HL-60/S4 treated with phorbol 12-myristate 13-acetate at 8.2 ng/mL for 4 days and 3 days (cell line): Measurements from ENCODE around the gene AFF1.
"Not testable (repeated sequence)": the region's sequence is repeated elsewhere in the genome, so short reads cannot be mapped to it uniquely, and the experiment has no call there.

Experiments used
- in situ Hi-C: fragments of 300-500 bp; cut with MboI; formaldehyde crosslinking; loops from 2 replicates; pipeline ENCODE4 v1.15.0; 2022; ENCODE audit warnings: low sequenced_read_pairs

Gene AFF1

DNA sequence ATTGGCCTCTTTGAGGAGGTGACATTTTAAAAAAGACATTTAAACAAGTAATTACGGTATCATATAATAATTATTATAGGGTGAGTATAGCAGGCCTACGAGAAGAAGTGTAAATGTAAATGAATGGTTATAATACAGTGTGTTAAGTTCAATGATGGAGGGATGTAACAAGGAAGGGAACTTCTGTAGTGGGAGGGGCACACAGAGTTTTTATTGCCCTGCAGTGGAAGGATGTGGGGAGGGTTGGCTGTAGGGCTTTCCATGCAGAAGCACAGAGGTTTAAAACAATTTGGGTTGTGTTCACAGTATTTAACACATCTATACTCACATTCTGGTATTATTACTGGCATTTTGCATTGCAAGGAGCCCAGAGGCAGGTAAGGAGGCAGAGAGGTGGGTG, 41.1 kb downstream of the AFF1 start:
- in situ Hi-C loops: no loop called here

DNA sequence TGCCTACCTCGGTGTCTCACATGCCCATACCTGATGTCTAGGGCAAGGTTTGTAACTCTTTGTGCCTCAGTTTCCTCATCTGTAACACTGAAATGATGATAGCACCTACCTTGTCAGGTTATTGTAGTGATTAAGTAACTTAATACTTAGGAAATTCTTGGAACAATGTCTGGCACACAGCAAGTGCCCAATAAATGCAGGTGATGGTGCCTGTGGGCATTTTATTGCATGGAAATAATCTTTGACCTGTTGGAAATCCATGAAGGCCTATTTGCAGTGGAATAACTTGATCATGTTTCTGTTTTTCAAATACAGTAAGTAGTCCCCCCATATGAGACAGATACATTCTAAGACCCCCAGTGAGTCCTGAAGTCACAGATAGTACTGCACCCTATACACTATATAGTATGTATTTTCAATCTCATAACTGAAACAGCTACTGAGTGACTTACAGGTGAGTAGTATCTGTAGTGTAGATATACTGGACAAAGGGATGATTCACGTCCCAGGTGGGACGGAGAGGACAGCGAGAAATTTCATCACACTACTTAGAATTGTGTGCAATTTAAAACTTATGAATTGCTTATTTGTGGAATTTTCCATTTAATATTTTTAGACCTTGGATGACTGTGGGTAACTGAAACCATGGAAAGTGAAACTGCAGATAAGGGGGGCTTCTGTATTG, 42.1 kb downstream of the AFF1 start:
- in situ Hi-C loops: no loop called here

DNA sequence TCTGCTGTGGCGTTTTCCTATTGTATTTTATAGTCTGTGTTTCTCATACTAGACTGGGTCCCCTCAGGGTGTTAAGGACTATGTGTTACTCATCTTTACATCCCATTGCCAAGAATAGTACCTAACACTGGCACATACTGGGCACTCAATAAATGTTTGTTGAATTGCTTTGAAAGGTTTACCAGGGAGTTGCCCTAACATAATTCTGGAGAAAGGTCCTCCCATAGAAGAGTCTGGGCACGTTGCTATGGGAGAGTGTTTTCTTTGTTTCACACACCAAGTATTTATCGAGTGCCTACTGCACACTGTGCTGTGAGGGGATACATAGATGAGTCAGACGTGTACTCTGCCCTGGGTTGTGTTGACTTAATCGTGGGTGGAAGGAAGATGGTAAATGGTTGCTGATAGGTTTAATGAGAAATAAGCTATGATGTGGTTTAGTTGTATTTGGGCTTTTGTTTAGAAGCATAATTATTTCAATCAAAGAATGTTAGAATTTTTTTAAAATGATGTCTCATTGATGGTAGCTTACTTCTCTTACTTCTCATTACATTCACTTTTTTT, 42.9 kb downstream of the AFF1 start:
- in situ Hi-C loops: no loop called here

DNA sequence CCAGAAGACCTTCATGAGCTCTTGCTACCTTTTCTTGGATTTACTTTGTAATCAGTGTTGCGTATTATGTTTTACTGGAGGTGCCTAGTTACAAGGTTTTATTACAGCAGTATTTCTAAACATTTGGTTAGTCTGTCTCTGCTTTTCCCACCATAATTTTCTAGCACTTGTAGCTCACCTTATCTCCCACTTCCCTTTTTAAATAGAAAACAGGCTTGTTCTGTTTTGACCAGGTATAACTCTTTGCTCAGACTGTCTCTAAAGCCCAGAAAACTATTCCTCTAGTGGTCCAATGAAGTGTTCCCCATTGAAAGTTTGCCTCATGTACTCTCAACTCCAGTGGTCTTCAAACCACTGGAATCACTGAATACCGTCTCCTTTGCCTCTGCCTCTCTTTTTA, 43.9 kb downstream of the AFF1 start:
- in situ Hi-C loops: no loop called here

DNA sequence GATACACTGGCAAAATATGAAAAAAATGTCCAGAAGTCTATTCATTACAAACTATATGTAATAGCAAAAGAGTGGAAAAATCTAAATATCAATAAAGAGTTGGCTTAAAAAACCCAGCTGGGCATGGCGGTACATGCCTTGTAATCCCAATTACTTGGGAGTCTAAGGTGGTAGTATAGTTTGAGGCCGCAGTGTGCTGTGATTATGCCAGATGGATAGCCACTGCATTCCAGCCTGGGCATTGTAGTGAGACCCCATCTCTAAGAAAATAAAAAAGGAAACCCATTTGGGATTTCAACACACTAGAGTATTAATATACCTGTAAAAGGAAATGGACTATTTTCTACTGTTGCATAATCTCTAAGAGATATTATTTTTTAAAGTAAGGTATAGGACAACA, 45.4 kb downstream of the AFF1 start:
- in situ Hi-C loops: no loop called here

DNA sequence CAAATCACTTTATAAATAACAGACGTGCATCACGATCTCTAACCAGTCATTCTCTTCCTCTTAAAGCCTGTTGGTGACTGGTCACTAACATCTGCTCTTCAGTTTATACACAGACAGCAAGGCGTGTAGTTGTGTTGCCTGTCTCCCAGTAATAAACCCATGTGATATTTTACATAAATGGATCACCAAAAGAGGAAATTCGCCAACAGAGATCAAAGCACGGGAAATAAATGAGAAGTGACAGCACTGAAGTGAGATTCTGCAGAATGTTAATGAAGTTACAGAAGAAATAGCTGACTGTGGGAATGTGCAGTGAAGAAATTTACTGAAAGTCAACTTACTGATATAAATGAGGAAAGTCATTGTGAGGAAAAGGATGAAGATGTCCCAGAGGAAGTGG, 47.0 kb downstream of the AFF1 start:
- in situ Hi-C loops: no loop called here

DNA sequence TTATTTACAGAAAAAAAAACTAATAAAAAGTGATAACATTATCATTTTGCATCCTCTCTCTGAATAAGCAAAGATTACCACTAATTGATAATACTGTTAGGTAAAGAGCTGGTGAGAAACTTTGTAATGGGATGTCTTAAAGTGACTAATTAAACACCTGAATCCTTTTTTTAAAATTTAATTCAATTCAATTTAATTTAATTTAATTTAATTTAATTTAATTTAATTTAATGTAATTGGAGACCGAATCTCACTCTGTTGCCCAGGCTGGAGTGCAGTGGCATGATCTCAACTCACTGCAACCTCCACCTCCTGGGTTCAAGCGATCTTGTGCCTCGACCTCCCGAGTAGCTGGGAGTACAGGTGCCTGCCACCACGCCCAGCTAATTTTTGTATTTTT, 51.0 kb downstream of the AFF1 start:
- in situ Hi-C loops: not testable (repeated sequence)

DNA sequence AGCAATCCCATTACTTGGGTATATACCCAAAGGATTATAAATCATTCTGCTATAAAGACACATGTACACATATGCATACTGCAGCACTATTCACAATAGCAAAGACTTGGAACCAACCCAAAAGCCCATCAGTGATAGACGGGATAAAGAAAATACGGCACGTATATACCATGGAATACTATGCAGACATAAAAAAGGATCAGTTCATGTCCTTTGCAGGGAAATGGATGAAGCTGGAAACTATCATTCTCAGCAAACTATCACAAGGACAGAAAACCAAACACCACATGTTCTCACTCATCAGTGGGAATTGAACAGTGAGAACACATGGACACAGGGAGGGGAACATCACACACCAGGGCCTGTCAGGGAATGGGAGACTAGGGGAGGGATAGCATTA, 54.8 kb downstream of the AFF1 start:
- in situ Hi-C loops: not testable (repeated sequence)

DNA sequence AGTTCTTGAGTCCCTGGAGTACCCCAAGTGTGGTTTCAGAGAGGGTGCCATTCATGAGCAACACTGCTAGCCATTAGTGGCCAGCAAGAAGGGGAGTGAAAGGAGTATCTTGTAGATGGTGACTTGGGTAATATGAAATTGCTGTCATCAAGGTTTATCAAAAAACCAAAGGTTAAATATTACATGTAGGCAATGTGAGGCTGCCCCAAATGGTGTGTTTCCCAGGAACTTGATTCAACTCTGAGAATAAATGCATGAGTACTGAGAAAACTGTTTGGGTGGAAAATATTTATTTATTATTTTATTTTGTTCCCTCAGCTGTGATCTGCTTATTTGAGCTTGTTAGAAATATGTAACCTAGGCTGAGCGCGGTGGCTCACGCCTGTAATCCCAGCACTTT, 55.7 kb downstream of the AFF1 start:
- in situ Hi-C loops: no loop called here

DNA sequence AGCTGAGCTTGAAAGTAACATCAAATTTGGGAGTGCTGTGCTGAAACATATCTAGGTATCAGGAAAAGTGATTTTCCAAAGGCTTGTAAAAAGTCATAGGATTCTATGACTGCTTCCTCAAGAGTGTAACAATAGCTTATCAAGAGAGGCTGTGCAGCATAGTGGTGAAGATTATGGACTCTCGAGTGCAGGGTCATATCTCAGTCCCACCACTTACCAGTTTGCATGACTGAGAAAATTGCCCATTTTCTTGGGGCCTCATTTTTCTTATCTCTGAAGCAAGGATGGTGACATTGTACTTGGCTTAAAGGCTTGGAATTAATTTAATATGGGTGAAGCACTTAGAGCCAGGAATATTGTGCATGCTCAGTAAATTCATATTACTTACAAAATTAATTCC, 57.2 kb downstream of the AFF1 start:
- in situ Hi-C loops: no loop called here

DNA sequence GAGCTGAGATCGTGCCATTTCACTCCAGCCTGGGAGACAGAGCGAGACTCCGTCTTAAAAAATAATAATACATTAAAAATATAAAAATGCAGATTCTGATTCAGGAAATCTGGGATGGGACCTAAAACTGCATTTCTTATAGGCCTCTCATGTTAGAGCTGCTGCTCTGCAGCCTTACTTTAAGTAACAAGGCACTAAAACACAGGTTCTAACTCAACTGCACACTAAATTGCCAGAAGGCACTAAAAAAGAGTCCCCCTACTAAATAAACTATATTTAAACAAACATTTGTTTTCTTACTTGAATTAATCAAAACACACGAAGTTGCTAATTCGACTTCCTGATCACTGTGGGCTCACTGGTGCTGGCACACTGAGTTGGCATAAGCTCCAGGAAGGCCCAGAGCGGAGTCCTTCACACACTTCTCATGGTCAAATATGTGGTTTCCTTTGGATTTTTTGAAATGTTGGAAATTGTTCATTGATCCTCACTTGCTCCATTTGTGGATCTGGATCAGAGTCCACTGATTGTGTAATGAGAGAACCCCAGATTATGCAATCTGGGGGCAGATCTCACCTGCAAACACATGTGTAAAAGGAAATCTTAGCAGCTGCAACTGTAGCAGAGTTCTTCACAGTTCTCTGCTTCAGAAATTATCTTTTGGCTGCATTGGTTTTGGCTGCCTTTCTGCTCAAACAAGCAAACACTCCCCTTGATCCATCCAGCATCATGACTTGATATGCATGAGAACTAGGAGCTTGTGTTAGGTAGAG, 59.3 kb downstream of the AFF1 start:
- in situ Hi-C loops: no loop called here

DNA sequence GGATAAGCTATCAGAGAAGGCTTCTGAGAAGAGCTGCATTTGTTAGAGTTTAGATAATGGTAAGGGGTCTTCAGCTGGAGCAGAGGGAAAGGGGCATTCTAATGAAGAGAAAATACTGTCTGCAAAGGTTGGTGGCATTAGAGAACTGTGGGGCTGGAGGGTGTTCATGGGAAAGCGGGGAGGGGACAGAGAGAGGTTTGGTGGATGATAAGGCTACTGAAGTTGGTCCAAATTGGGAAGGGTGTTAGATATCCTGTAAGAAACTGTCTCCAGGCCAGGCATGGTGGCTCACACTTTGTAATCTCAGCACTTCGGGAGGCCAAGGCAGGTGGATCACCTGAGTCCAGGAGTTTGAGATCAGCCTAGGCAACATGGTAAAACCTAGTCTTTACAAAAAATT, 59.9 kb downstream of the AFF1 start:
- in situ Hi-C loops: no loop called here

DNA sequence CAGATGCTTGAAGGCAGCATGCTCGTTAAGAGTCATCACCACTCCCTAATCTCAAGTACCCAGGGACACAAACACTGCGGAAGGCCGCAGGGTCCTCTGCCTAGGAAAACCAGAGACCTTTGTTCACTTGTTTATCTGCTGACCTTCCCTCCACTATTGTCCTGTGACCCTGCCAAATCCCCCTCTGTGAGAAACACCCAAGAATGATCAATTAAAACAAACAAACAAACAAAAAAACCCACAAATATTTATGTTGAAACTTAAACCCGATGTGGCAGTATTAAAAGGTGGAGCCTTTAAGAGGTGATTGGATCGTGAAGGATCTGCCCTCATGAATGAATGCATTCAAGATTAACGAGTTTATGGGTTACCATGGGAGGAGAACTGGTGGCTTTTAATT, 61.7 kb downstream of the AFF1 start:
- in situ Hi-C loops: not testable (repeated sequence)

DNA sequence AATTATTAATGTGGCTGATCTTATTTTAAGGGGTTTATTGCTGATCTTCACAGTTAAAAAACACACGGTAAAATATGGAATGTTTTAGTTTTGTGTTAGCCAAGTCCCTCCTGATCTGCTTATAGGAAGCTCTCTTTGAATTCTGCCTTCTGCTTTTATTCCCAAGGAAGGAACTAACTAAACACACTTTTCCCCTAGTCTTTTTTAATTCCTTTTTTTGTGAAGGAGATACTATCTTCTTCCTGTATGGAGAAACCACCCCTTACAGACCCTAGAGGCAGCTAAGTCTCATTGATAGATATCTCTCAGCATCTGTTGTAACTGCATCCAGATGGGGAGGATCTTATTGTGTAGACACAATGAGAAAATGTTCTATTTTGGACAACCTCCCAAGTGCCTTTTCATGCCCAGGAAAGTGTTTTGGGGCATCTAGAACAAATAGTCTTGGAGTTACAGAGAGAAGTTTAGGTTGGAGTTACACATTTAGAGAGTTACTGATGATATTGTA, 64.4 kb downstream of the AFF1 start:
- in situ Hi-C loops: no loop called here

DNA sequence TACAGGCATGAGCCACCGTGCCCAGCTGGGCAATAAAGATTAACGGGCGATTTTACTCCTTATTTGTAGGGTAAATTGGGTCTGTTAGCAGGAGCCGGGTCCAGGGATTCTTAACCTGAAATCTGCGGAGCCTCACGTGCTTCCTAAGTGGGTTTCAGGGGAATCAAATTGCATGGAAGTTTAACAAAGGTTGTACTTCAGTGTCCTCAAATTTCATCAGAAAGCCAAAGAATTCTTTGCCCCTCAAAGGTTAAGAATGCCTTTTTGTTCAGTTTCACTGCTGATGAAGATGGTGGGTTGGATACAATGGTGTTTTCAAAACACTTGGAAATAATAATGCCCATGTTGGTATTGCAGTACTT, 67.9 kb downstream of the AFF1 start:
- in situ Hi-C loops: loop anchor here (10.0 kb wide), 1 partner anchor 68 kb away; the partner anchor contains the start of gene AFF1

DNA sequence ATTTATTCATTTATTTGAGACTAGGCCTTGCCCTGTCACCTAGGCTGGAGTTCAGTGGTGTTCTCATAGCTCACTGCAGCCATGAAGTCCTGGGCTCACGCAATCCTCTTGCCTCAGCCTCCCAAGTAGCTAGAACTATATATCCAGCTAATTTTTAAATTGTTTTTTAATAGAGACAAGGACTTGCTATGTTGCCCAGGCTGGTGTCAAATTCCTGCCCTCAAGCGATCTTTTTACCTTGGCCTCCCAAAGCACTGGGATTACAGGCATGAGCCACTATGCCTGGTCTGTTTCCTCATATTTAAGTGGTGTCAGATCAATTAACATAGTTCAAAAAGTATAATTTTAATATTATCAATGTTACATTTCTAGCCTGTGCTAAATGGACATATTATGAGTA, 68.5 kb downstream of the AFF1 start:
- in situ Hi-C loops: loop anchor here (10.0 kb wide), 1 partner anchor 68 kb away; the partner anchor contains the start of gene AFF1

DNA sequence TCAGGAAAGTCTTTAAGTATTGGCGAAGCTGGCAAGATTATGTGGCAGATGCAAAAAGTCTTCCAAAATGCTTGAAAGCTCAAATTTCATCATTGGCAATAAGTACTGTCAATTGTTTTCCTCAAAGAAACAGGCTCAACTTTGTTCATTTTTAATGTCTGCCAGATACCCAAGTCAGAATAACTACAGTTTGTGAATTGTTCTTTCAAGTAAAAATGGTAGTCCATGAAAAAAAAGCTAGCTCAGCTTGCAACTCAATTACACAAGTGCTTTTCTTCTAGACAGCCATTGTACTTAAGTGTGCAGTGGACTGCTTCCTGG, 70.5 kb downstream of the AFF1 start:
- in situ Hi-C loops: loop anchor here (10.0 kb wide), 1 partner anchor 71 kb away; the partner anchor contains the start of gene AFF1

DNA sequence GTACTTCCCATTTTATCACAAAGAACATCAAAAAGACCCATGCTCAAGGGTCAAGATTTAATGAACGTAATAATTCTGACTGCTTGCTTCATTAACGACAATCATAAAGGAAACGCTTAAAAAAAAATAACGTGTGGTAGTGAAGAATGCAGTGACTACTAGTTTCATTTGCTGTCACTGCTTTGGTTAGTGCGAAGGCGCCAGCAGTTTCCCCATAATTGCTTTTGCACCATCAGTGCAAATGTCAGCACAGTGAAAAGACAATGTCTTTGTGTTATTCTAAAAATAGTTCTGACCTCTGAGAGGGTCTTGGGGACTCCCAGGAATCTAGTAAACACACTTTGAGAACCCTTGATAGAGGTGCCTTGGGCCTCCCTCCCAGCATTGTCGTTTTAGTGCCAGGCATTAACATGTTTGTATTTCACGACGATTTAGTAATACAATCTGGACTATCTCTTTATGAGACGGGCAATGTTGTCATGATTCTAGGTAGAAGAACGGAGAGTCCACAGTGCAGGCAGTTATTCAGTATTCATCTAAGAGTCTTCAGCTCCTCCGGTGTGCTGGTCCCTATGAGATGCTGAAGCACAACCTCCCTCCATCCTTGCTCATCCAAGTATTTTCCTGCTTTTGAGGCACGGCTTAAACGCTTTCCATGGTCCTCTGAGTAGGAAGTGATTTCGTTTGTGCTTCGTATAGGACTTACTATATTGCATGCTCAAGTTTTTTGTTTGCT, 71.0 kb downstream of the AFF1 start:
- in situ Hi-C loops: loop anchor here (10.0 kb wide), 1 partner anchor 71 kb away; the partner anchor contains the start of gene AFF1

DNA sequence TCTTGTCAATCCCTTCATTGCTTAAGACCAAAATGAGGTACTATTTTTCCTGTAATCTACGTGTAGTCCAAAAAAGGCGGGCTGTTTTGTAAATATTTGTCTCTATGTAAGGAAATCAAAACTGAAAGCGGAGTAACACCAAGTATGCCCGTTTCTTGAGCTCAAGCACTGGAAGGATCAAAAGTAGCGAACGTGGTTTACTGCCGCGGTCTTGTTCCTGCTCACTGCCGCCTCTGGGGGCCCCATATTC, 71.5 kb downstream of the AFF1 start:
- in situ Hi-C loops: loop anchor here (10.0 kb wide), 1 partner anchor 72 kb away; the partner anchor contains the start of gene AFF1

DNA sequence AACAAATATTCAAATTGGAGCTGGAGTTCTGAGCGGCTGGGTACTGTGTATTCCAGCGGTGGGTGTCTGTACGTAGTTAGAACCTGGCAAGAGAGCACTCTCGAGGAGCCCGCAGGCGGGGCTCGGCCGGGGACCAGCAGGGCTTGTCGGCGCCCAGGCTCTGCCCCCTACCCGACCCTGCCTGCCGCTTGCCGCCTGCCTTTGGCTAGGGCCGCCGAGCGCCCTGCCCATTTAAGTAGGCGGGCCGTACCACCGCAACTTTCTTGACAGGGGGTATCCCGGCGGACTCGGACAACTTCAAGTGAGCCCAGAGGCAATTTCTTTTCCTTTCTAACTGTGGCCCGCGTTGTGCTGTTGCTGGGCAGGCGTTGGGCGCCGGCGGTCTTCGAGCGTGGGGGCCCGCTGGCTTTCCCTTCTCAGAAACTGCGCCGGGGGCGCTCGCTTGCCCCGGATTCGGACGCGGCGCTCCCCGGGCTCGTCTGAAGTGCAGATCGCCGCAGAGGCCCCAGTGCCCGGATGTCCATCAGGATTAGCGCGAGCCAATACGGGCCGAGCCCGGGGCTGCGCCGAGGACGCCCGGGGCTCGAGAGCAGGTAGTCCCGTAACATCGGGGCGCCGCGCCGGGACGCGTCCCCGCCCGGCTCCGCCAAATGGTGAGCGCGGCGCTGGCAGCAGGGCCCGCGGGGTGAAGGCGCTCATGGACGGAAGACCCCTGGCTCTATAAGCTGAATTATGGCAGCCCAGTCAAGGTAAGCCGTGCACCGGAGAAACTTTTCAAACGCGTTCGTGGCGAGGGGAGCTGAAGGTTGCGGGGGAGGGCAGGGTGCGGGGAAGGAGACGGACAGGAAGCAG, 72.1 kb downstream of the AFF1 start:
- in situ Hi-C loops: loop anchor here (10.0 kb wide), 1 partner anchor 72 kb away; the partner anchor contains the start of gene AFF1
